ENCODE data around the gene CELSR2. TPM values are rescaled to one million over a fixed set of nuclear protein-coding genes. Genes with fewer than 3 reads are reported as not detected.

CELSR2 gene
- total RNA-seq, 1 experiment from 2014 or later, result 0.97 TPM

- peak; percentile 2 for DNase-seq (ENCODE audit: low read depth)
Measured at GRCh38 chr1:109251277-109252166, 2.2 kb downstream of the CELSR2 start.

- DNase-seq (ENCODE audit: low read depth), result no peak
Measured at GRCh38 chr1:109252167-109252892, 3.0 kb downstream of the CELSR2 start.

GRCh38 chr1:109252893-109253802 is 3.8 kb downstream of the CELSR2 start:
- peak; percentile 43 for DNase-seq (ENCODE audit: low read depth)

- no peak for DNase-seq (ENCODE audit: low read depth)
Measured at GRCh38 chr1:109253803-109254620, 4.7 kb downstream of the CELSR2 start.

GRCh38 chr1:109254621-109255096 is 5.3 kb downstream of the CELSR2 start:
- DNase-seq (ENCODE audit: low read depth), result peak; percentile 40

GRCh38 chr1:109255097-109255651 is 5.8 kb downstream of the CELSR2 start:
- no peak for DNase-seq (ENCODE audit: low read depth)

- DNase-seq (ENCODE audit: low read depth), result no peak
Measured at GRCh38 chr1:109255678-109256077, 6.3 kb downstream of the CELSR2 start.

- DNase-seq (ENCODE audit: low read depth), result no peak
Measured at GRCh38 chr1:109256085-109256484, 6.7 kb downstream of the CELSR2 start.

GRCh38 chr1:109256971-109257681 is 7.8 kb downstream of the CELSR2 start:
- DNase-seq (ENCODE audit: low read depth), result peak; percentile 90

- DNase-seq (ENCODE audit: low read depth), result no peak
Measured at GRCh38 chr1:109257682-109258421, 8.5 kb downstream of the CELSR2 start.

- DNase-seq (ENCODE audit: low read depth), result no peak
Measured at GRCh38 chr1:109258481-109259466, 9.4 kb downstream of the CELSR2 start.

GRCh38 chr1:109259674-109260557 is 10.6 kb downstream of the CELSR2 start:
- DNase-seq (ENCODE audit: low read depth), result no peak

GRCh38 chr1:109261006-109261405 is 11.7 kb downstream of the CELSR2 start:
- DNase-seq (ENCODE audit: low read depth), result no peak

GRCh38 chr1:109261578-109261977 is 12.2 kb downstream of the CELSR2 start:
- DNase-seq (ENCODE audit: low read depth), result no peak

GRCh38 chr1:109262231-109263055 is 13.1 kb downstream of the CELSR2 start:
- no peak for DNase-seq (ENCODE audit: low read depth)

GRCh38 chr1:109263234-109263596 is 13.9 kb downstream of the CELSR2 start:
- DNase-seq (ENCODE audit: low read depth), result no peak
